Activated naive CD8-positive, alpha-beta T cell treated with anti-CD3 and anti-CD28 coated beads, Interleukin-2, amount 10 ng/mL, durations not matched to agents 7 days and 5 days (primary cell): ENCODE results near the gene ZBTB4. TPM values are rescaled to one million over a fixed set of nuclear protein-coding genes. Genes with fewer than 3 reads are reported as not detected.
A peak's percentile ranks its signal among the peaks of the same experiment; 100 is the strongest.
"Not testable (repeated sequence)": the region's sequence is repeated elsewhere in the genome, so short reads cannot be mapped to it uniquely, and the experiment has no call there.

Source experiments
- ATAC-seq: fragments of 150-1000 bp; cut with Tn5 transposase; one replicate; pipeline ENCODE4 v1.10.0; 2021; ENCODE audit warnings: low read depth, moderate library complexity
- POLR2A ChIA-PET: fragments of 350-600 bp; sonication (Branson Sonifier 250); formaldehyde crosslinking; loops from one replicate; lab custom pipeline; 2021; ENCODE audit warnings: antibody characterized with exemption; lab: Charles Lee
- DNase-seq: peaks from one replicate; pipeline ENCODE4 v3.0.0; 2021
- H3K27ac Mint-ChIP-seq: one replicate; pipeline ENCODE4 v1.8.0; 2022; ENCODE audit warnings: mild to moderate bottlenecking, mixed read lengths
- H3K27me3 Mint-ChIP-seq: one replicate; pipeline ENCODE4 v1.8.0; 2022; ENCODE audit warnings: mild to moderate bottlenecking, moderate library complexity, mixed read lengths
- H3K36me3 Mint-ChIP-seq: one replicate; pipeline ENCODE4 v1.8.0; 2021; ENCODE audit warnings: mild to moderate bottlenecking, mixed read lengths
- H3K4me1 Mint-ChIP-seq: one replicate; pipeline ENCODE4 v1.8.0; 2021; ENCODE audit warnings: mixed read lengths
- H3K4me3 Mint-ChIP-seq: one replicate; pipeline ENCODE4 v1.8.0; 2022; ENCODE audit warnings: mild to moderate bottlenecking, moderate library complexity, mixed read lengths
- H3K9me3 Mint-ChIP-seq: one replicate; pipeline ENCODE4 v1.8.0; 2021; ENCODE audit warnings: mixed read lengths
- total RNA-seq, 2 experiments: library from RNA; stranded (reverse); gene quantifications; one replicate each; pipeline ENCODE4 v1.2.3, GENCODE V29; 2021

The ZBTB4 gene
- total RNA-seq, 2 experiments from 2014 or later, result 56.0 to 58.6 TPM

DNA sequence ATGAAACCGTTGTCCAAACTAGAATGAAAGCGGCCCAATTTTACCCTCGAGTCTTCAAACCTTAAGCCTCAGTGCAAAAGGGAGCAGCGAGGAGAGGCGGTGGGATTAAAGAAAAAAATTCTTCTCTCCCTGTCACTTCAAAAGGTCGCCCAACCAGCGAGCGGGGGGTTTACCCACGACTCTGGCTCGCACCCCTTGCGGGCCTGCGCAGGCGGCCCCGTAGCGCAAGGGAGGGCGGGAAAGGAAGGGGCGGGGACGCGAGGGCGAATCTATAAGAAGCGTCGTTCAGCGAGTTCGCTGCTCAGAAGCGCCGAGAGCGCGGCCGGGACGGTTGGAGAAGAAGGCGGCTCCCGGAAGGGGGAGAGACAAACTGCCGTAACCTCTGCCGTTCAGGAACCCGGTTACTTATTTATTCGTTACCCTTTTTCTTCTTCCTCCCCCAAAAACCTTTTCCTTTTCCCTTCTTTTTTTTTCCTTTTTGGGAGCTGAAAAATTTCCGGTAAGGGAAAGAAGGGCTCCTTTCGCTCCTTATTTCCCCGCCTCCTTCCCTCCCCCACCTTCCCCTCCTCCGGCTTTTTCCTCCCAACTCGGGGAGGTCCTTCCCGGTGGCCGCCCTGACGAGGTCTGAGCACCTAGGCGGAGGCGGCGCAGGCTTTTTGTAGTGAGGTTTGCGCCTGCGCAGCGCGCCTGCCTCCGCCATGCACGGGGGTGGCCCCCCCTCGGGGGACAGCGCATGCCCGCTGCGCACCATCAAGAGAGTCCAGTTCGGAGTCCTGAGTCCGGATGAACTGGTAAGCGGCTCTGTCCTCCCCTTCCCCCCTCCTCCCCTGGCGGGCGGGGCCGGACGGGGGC, 4.9 kb upstream of the ZBTB4 start, which contains the start of gene POLR2A:
Gene POLR2A (plus strand): TSS at position 300 of the 852 bp plus-strand sequence.
- Mint-ChIP-seq H3K9me3 (no peaks in the 10 kb centered on the region), H3K4me3 (peak within 1 kb of the TSS; percentile 94), H3K36me3 (peaks cover 21% of the 10 kb centered on the region), H3K27me3 (no peaks in the 10 kb centered on the region), H3K27ac (peak within 1 kb of the TSS; percentile 99), H3K4me1 (peaks cover 47% of the 10 kb centered on the region)
- DNase-seq, result peak; percentile 99
- POLR2A ChIA-PET, result interaction anchor here (0.5 to 6.6 kb wide), 29 partner anchors 7 to 800 kb away, joined by 3 to 65 read pairs (median 6); partner anchors contain the start of genes ACAP1, CD68, CHRNB1 and FGF11
- ATAC-seq, result peak; percentile 69

DNA sequence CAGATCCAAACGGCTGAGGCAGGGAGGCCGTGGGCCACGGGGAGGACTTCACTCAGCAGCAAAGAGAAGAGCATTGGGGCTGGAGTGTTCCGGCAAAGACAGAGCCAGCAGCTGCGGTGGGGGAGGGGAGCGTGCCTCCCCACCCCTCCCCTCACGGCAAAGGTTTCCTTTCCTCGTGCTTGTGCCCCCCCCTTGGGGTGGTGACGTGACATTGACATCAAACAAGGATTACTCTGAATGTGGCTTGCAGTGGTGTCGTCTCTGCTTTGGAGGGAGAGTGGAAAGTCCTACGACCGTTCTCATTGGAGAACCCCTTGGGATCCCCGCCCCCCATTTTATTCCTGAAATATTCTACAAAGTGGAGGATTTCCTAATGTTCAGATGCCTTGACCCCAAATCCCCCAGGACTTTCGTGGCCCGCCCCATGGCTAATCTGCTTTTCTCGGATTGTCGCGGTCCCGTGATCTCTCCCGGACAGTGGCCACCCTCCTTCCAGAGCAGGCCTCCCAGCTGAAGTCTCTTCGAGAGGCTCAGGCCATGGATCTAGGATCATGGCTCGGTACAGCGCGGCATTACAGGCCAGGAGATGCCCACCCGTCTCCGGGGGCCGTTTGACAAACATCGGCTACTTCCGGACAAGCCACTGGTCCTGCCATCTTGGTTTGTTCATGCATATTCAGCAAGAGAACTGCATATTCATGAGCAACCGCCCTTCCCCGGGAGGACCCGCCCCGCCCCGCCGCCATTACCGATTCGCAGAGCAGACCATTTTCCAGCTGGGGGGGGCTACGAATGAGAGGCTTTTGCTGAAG, 4.0 kb upstream of the ZBTB4 start:
- ATAC-seq (peak; percentile 49), DNase-seq (peak; percentile 92)
- Mint-ChIP-seq H3K4me1 (peaks cover 44% of the 10 kb centered on the region), H3K36me3 (peaks cover 20% of the 10 kb centered on the region), H3K27me3 (no peaks in the 10 kb centered on the region), H3K9me3 (no peaks in the 10 kb centered on the region), H3K27ac (peak overlapping the region; percentile 99), H3K4me3 (peak overlapping the region; percentile 94)
- POLR2A ChIA-PET, result interaction anchor here (0.5 to 6.6 kb wide), 23 partner anchors 6 to 801 kb away, joined by 3 to 65 read pairs (median 8); partner anchors contain the start of genes ACAP1, CHRNB1, FGF11 and FXR2

DNA sequence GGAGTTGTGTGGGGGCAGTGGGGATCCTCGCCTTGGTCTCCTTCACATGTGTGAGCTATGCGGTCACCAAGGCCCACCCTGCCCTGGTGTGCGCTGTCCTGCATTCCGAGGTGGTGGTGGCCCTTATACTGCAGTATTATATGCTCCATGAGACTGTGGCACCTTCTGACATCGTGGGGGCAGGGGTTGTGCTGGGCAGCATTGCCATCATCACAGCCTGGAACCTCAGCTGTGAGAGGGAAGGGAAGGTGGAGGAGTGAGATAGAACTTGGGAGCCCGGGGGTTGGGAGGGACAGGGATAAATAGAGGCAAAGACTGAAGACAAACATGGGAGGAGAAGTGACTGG, 3.3 kb upstream of the ZBTB4 start:
- ATAC-seq, DNase-seq, H3K27me3 Mint-ChIP-seq, H3K9me3 Mint-ChIP-seq: not testable (repeated sequence)
- peaks cover 48% of the 10 kb centered on the region for H3K4me1 Mint-ChIP-seq
- POLR2A ChIA-PET, result interaction anchor here (2.2 to 6.6 kb wide), 6 partner anchors 21 to 204 kb away, joined by 15 to 65 read pairs (median 53); partner anchors contain the start of genes ACAP1, CHRNB1, FGF11 and TMEM102
- peaks cover 27% of the 10 kb centered on the region for H3K36me3 Mint-ChIP-seq
- H3K27ac Mint-ChIP-seq, result peak overlapping the region; percentile 99
- H3K4me3 Mint-ChIP-seq, result peak overlapping the region; percentile 94

DNA sequence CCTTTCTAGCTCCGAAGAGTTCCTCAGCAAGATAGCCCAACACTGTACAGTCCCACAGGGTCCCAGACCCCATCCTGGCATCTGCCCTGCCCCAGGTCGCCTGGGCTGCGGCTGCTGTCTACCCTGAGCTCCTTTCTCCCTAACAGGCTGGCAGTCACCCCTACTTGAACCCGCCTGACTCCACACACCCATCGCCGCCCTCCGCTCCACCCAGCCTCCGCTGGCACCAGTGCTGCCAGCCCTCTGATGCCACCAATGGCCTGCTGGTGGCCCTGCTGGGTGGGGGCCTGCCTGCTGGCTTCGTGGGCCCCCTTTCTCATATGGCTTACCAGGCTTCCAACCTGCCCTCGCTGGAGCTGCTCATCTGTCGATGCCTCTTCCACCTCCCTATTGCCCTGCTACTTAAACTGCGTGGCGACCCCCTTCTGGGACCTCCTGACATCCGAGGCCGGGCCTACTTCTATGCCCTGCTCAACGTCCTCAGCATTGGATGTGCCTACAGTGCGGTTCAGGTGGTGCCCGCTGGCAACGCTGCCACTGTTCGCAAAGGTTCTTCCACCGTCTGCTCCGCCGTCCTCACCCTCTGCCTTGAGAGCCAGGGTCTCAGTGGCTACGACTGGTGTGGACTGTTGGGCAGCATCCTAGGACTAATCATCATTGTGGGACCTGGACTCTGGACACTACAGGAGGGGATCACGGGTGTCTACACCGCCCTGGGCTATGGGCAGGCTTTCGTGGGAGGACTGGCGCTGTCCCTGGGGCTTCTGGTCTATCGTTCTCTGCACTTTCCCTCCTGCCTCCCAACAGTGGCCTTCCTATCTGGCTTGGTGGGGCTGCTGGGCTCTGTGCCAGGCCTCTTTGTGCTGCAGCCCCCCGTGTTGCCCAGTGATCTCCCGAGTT, 2.7 kb upstream of the ZBTB4 start:
- not testable (repeated sequence) for H3K27me3 Mint-ChIP-seq, H3K9me3 Mint-ChIP-seq, ATAC-seq, DNase-seq
- Mint-ChIP-seq H3K27ac (peak overlapping the region; percentile 99), H3K36me3 (peaks cover 23% of the 10 kb centered on the region), H3K4me1 (peaks cover 49% of the 10 kb centered on the region), H3K4me3 (peak overlapping the region; percentile 94)
- POLR2A ChIA-PET, result interaction anchor here (0.6 to 7.4 kb wide), 7 partner anchors 20 to 205 kb away, joined by 4 to 66 read pairs (median 46); partner anchors contain the start of genes TMEM102, TP53 and WRAP53

DNA sequence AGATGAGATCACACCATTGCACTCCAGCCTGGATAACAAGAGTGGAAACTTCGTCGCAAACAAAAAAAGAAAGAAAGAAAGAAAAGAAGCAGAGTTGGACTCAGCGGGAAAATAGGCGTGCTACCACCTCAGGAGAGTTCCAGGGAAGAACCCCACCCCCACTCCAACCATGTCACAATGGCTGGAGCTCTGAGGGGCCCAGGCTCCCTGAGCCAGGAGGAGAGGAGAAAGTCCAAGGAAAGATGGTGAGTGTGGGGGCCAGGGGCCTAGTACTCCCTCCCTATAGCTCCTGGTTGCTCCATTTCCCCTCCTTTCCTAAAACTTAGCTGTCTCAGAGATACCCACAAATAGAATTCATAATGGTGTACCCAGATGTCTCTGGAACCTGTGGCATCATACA, 1.8 kb upstream of the ZBTB4 start, which contains the start of gene SLC35G6:
Gene SLC35G6 (plus strand): TSS at position 172 of the 400 bp plus-strand sequence. CDS start 71 bp downstream, at position 243.
- peaks cover 23% of the 10 kb centered on the region for H3K36me3 Mint-ChIP-seq
- not testable (repeated sequence) for H3K9me3 Mint-ChIP-seq, DNase-seq, H3K27me3 Mint-ChIP-seq, ATAC-seq
- peaks cover 52% of the 10 kb centered on the region for H3K4me1 Mint-ChIP-seq
- H3K4me3 Mint-ChIP-seq, result peak within 1 kb of the TSS; percentile 94
- peak within 1 kb of the TSS; percentile 99 for H3K27ac Mint-ChIP-seq
- POLR2A ChIA-PET, result interaction anchor here (0.6 to 7.4 kb wide), 4 partner anchors 44 to 205 kb away, joined by 3 to 66 read pairs (median 6); partner anchors contain the start of genes TMEM102 and TP53

DNA sequence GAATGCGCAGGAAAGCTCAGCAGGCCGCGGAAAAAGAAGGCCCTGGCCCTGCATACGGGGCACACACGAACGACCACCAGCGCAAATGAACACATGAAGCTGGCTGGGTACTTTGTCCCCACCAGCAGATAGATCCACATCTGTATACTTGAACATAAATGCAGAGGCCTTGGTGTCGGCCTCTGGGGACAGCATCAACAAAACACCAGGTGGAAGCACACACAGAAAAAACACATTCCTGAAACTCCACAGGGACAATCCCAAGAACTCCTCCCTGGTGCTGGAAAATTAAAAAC, 606 bp upstream of the ZBTB4 start:
- H3K36me3 Mint-ChIP-seq, result peaks cover 15% of the 10 kb centered on the region
- POLR2A ChIA-PET, result interaction anchor here (0.6 to 7.4 kb wide), 19 partner anchors 6 to 207 kb away, joined by 3 to 94 read pairs (median 5); partner anchors contain the start of genes ACAP1, CHRNB1, FGF11 and FXR2

DNA sequence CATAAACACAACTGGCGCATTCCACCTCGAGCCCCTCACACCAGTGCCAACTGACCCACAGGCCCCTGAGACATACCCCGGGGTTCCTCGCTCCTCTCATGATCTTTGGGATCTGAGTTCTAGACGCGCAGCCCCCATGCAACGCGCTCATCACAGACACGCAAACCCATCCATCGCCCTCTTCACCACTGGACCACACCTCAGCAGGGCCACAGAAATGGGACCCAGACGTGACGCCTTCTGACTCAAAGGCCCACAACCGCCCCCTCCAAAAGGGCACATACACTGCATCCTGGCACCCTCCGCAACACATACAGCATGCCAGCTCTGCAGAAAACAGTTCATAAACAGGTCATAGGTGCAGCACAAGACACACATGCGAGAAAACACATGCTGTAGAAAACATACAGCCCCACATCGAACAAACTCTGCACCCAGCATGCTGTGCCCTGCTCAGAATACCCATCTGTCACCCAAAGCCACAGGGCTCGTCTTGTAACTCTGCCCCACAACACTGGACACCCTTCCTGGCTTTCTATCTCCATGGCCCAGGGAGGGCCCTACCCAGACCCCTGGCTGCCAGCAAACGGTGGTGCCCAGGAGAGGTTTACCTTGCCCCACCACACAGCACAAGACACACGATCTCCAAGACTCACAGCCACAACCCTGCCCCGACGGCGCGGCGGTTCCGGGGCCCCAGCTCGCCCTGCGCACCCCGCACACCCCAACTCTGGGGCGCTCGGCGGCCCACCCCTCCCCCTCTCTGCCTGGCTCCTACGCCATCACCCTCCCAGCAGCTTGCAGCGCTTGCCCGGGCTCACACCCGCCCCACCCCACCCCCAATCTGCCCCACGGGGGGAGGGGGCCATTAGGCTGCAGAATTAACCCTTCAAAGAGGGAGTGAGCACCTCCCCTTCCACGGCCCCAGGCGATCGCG, 887 bp downstream of the ZBTB4 start:
- Mint-ChIP-seq H3K27ac (peak overlapping the region; percentile 89), H3K4me1 (peaks cover 49% of the 10 kb centered on the region), H3K27me3 (no peaks in the 10 kb centered on the region), H3K9me3 (no peaks in the 10 kb centered on the region), H3K36me3 (peaks cover 13% of the 10 kb centered on the region), H3K4me3 (peak overlapping the region; percentile 95)
- POLR2A ChIA-PET, result interaction anchor here (0.6 to 7.4 kb wide), 19 partner anchors 8 to 206 kb away, joined by 3 to 94 read pairs (median 6); partner anchors contain the start of genes ACAP1, CHRNB1, FGF11 and NEURL4
- DNase-seq (peak; percentile 79), ATAC-seq (peak; percentile 31)

More for the DNA sequence above, 606 bp upstream of the ZBTB4 start:
- DNase-seq (no peak), ATAC-seq (no peak)
- H3K27me3 Mint-ChIP-seq, result no peaks in the 10 kb centered on the region
- H3K9me3 Mint-ChIP-seq, result no peaks in the 10 kb centered on the region
- peak overlapping the region; percentile 92 for H3K4me3 Mint-ChIP-seq
- peak overlapping the region; percentile 94 for H3K27ac Mint-ChIP-seq
- H3K4me1 Mint-ChIP-seq, result peaks cover 49% of the 10 kb centered on the region

DNA sequence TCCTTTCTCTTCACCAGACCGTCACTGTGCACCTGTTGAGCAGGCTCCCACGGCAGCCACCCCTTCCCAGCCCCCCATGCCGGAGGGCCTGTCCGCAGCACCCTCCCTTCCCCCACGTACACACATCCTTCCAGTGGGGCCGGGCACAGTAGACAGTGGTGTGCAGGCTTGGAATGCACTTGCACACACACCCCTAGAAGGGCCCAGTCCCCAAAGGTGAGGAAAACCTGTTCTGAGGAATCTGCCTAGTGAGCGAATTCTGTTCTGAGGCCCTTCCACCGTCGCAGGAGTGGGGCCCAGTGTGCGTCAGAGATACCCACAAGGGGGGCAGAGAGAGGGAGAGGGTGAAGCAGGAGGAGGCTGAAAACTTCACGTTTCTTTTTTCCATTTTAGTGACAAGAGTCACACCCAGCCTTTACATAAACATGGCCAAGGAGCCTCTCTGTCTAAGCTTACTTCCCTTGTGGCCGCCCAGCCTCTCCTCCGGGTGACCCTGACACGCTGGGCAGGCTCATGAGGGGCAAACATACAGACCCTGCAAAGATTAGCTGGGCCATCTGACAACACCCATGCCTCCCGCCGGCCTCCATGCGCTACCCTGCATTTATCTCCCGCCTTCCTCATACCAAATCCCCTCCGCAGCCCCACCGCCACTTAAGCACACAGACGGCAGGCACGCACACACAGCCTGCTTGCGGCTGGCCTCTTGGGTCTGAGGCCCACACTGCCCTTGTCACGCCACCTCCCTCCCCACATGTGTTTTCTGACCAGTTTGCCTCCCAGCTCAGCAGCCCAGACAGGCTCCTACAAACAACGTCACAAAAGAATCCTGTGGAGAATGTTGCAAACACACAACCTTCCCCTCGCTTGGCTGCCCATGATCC, 1.8 kb downstream of the ZBTB4 start:
- POLR2A ChIA-PET, result interaction anchor here (1.1 to 7.4 kb wide), 11 partner anchors 9 to 148 kb away, joined by 3 to 94 read pairs (median 13); partner anchors contain the start of genes CHRNB1, FGF11, NEURL4 and POLR2A
- H3K36me3 Mint-ChIP-seq, result peaks cover 13% of the 10 kb centered on the region
- peak overlapping the region; percentile 95 for H3K4me3 Mint-ChIP-seq
- H3K27me3 Mint-ChIP-seq, result no peaks in the 10 kb centered on the region
- peaks cover 47% of the 10 kb centered on the region for H3K4me1 Mint-ChIP-seq
- peak overlapping the region; percentile 89 for H3K27ac Mint-ChIP-seq
- H3K9me3 Mint-ChIP-seq, result no peaks in the 10 kb centered on the region
- peak; percentile 5 for ATAC-seq
- DNase-seq, result no peak

DNA sequence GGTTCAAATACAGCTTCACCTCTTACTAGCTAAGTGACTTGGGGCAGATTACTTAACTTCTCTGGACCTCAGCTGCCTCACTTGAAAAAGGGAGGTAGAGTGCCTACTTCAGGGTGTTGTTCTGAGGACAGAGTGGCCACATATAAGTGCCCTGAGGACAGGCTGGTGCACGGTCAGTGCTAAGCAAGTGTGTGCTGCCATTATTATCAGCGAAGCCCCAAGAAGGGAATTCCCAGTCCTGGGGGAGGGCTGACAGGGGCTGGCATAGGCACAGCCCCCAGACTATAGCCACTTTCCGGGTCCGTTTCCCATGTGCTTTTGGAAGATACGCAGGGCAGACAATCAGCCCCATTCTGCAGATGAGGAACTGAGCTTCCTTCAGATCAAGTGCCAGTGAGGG, 2.5 kb downstream of the ZBTB4 start:
- Mint-ChIP-seq H3K4me1 (peaks cover 48% of the 10 kb centered on the region), H3K27me3 (no peaks in the 10 kb centered on the region), H3K9me3 (no peaks in the 10 kb centered on the region), H3K36me3 (peaks cover 13% of the 10 kb centered on the region), H3K4me3 (peak overlapping the region; percentile 95), H3K27ac (peak overlapping the region; percentile 89)
- no peak for ATAC-seq
- DNase-seq, result no peak
- POLR2A ChIA-PET, result interaction anchor here (1.1 to 7.4 kb wide), 11 partner anchors 9 to 97 kb away, joined by 3 to 94 read pairs (median 6); partner anchors contain the start of genes FGF11, POLR2A, SENP3 and TMEM102

DNA sequence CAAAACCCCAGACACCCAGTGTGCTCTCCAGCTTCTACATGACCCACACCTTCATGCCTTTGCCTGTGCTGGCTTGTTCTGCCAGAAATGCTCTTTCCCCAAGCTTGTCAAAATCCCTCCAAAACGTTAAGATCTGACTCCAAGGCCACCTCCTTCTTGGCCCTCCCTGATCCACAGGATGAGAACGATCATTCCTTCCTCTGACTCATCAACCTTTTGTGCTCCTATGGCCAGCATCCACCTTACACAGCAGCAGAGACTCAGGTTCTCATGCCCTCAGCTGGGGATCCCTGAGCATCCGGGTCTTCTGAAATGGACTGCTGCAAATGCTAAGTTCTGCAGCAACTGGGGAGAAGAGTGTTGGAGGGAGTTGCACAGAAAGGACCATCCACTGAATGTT, 2.9 kb downstream of the ZBTB4 start:
- Mint-ChIP-seq H3K27me3 (no peaks in the 10 kb centered on the region), H3K27ac (peak overlapping the region; percentile 89), H3K9me3 (no peaks in the 10 kb centered on the region), H3K4me3 (peak overlapping the region; percentile 95), H3K36me3 (peaks cover 13% of the 10 kb centered on the region), H3K4me1 (peaks cover 50% of the 10 kb centered on the region)
- ATAC-seq (no peak), DNase-seq (no peak)
- POLR2A ChIA-PET, result interaction anchor here (0.8 to 7.4 kb wide), 10 partner anchors 10 to 211 kb away, joined by 3 to 94 read pairs (median 6); partner anchors contain the start of genes POLR2A, TMEM102 and TP53
